Activated CD8-positive, alpha-beta T cell treated with anti-CD3 and anti-CD28 coated beads, Interleukin-2, amount 10 ng/mL, durations not matched to agents 7 days and 5 days (primary cell): Measurements from ENCODE around the gene CD4. TPM values are rescaled to one million over a fixed set of nuclear protein-coding genes. Genes with fewer than 3 reads are reported as not detected.
A peak's percentile ranks its signal among the peaks of the same experiment; 100 is the strongest.

Experiments
- ATAC-seq: fragments of 150-1000 bp; cut with Tn5 transposase; one replicate; pipeline ENCODE4 v1.10.0; 2021; ENCODE audit warnings: moderate library complexity
- CTCF ChIA-PET: fragments of 350-600 bp; sonication (Branson Sonifier 250); formaldehyde crosslinking; loops from one replicate; lab custom pipeline; 2021; ENCODE audit warnings: antibody characterized with exemption; lab: Charles Lee
- POLR2A ChIA-PET: fragments of 350-600 bp; sonication (Branson Sonifier 250); formaldehyde crosslinking; loops from one replicate; lab custom pipeline; 2021; ENCODE audit warnings: antibody characterized with exemption; lab: Charles Lee
- DNase-seq: peaks from one replicate; pipeline ENCODE4 v3.0.0-alpha.2; 2020
- H3K27ac Mint-ChIP-seq: one replicate; pipeline ENCODE4 v1.8.0; 2021; ENCODE audit warnings: mild to moderate bottlenecking, mixed read lengths
- H3K27me3 Mint-ChIP-seq: one replicate; pipeline ENCODE4 v1.8.0; 2021; ENCODE audit warnings: low read depth, mixed read lengths
- H3K36me3 Mint-ChIP-seq: one replicate; pipeline ENCODE4 v1.8.0; 2021; ENCODE audit warnings: low read depth, mixed read lengths
- H3K4me1 Mint-ChIP-seq: one replicate; pipeline ENCODE4 v1.8.0; 2021; ENCODE audit warnings: low read depth, mixed read lengths
- H3K4me3 Mint-ChIP-seq: one replicate; pipeline ENCODE4 v1.8.0; 2021; ENCODE audit warnings: mild to moderate bottlenecking, mixed read lengths
- H3K9me3 Mint-ChIP-seq: one replicate; pipeline ENCODE4 v1.8.0; 2022; ENCODE audit warnings: mixed read lengths; ENCODE audit not compliant: insufficient read depth
- total RNA-seq, 2 experiments: library from RNA; stranded (reverse); gene quantifications; one replicate each; pipeline ENCODE4 v1.2.3, GENCODE V29; 2021

CD4 gene
- total RNA-seq, 2 experiments from 2014 or later = 0.90 to 1.6 TPM

GRCh38 chr12:6765634-6766581, 23.4 kb upstream of the CD4 start, which contains the start of gene PTMS:
PTMS (plus strand) TSS chr12:6766363; CDS start chr12:6766706, 343 bp downstream.
- DNase-seq = peak; percentile 47
- H3K27ac Mint-ChIP-seq = peak within 1 kb of the TSS; percentile 74
- H3K27me3 Mint-ChIP-seq = peaks cover 36% of the 10 kb centered on the region
- peaks cover 57% of the 10 kb centered on the region for H3K4me1 Mint-ChIP-seq
- ChIA-PET POLR2A (interaction anchor here (0.6 to 4.4 kb wide), 11 partner anchors 9 to 199 kb away, joined by 3 to 35 read pairs (median 3); partner anchors contain the start of genes C12orf57, CD4, MLF2 and P3H3), CTCF (interaction anchor here (0.5 to 20.8 kb wide), 24 partner anchors 8 to 178 kb away, joined by 3 to 378 read pairs (median 4); partner anchors contain the start of genes C12orf57, CD4, CDCA3 and COPS7A)
- peaks cover 3% of the 10 kb centered on the region for H3K36me3 Mint-ChIP-seq
- peak within 1 kb of the TSS; percentile 86 for H3K4me3 Mint-ChIP-seq
- peak; percentile 32 for ATAC-seq
- H3K9me3 Mint-ChIP-seq = no peaks in the 10 kb centered on the region

DNA sequence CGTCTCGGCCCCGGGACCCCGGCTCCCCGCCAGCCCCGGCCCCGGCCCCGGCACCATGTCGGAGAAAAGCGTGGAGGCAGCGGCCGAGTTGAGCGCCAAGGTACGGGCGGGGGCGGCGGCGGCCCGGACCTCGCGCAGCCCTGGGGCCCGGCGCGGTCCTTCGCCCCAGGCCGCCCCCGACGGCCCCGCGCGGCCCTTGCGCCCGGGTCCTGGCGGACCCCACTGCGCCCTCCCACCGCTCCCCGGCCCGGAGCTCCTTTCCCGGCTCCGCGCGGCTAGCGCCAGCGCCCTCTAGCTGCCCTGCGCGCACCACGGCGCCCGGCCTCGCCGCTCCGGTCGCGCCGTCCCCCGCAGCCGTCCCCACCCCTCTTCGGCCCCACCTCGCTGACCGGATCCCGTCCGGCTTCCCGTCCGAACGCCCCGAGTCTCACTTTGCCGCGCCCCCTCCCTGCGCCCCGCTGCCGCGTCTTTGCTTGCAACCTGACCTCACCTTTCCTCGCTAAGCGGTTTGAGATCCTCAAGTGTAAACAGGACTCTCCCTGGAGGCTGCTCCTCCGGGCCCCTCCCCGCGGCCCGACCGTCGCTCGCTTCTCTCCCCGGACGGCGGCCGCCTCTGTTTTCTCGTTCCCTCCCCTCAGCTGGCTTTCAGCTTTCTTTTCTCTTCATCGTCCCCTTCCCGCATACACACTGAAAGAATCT, 22.5 kb upstream of the CD4 start:
- H3K27me3 Mint-ChIP-seq = peaks cover 34% of the 10 kb centered on the region
- H3K9me3 Mint-ChIP-seq = no peaks in the 10 kb centered on the region
- ChIA-PET CTCF (interaction anchor here (0.5 to 20.8 kb wide), 26 partner anchors 9 to 177 kb away, joined by 3 to 378 read pairs (median 4); partner anchors contain the start of genes C12orf57, CD4, CDCA3 and COPS7A), POLR2A (interaction anchor here (0.6 to 4.4 kb wide), 8 partner anchors 13 to 177 kb away, joined by 3 to 35 read pairs (median 4); partner anchors contain the start of genes C12orf57, CD4, MLF2 and P3H3)
- H3K27ac Mint-ChIP-seq = peak overlapping the region; percentile 74
- peaks cover 5% of the 10 kb centered on the region for H3K36me3 Mint-ChIP-seq
- peak overlapping the region; percentile 86 for H3K4me3 Mint-ChIP-seq
- H3K4me1 Mint-ChIP-seq = peaks cover 66% of the 10 kb centered on the region
- peak; percentile 68 for DNase-seq
- ATAC-seq = peak; percentile 77

- H3K4me1 Mint-ChIP-seq = peaks cover 73% of the 10 kb centered on the region
- ChIA-PET POLR2A (interaction anchor here (0.6 to 4.4 kb wide), 8 partner anchors 13 to 176 kb away, joined by 3 to 35 read pairs (median 5); partner anchors contain the start of genes C12orf57, CD4, CDCA3 and MLF2), CTCF (interaction anchor here (0.7 to 20.8 kb wide), 16 partner anchors 10 to 162 kb away, joined by 3 to 378 read pairs (median 5); partner anchors contain the start of genes CD4, CDCA3, COPS7A and GPR162)
- peak overlapping the region; percentile 74 for H3K27ac Mint-ChIP-seq
- peaks cover 28% of the 10 kb centered on the region for H3K27me3 Mint-ChIP-seq
- peak overlapping the region; percentile 86 for H3K4me3 Mint-ChIP-seq
- H3K36me3 Mint-ChIP-seq = peaks cover 5% of the 10 kb centered on the region
- no peak for DNase-seq
- ATAC-seq = no peak
- H3K9me3 Mint-ChIP-seq = no peaks in the 10 kb centered on the region
Measured at GRCh38 chr12:6767353-6768319, 21.7 kb upstream of the CD4 start.

- POLR2A ChIA-PET = interaction anchor here (2.2 to 4.4 kb wide), 2 partner anchors 15 to 83 kb away, joined by 4 to 35 read pairs; partner anchors contain the start of genes CDCA3, MLF2 and USP5
- Mint-ChIP-seq H3K9me3 (no peaks in the 10 kb centered on the region), H3K4me3 (no peak overlapping the region), H3K4me1 (peaks cover 81% of the 10 kb centered on the region), H3K27me3 (peaks cover 25% of the 10 kb centered on the region), H3K36me3 (peaks cover 5% of the 10 kb centered on the region), H3K27ac (no peak overlapping the region)
- ATAC-seq (no peak), DNase-seq (no peak)
- CTCF ChIA-PET = interaction anchor here (10.9 to 20.8 kb wide), 2 partner anchors 11 to 13 kb away, joined by 160 to 378 read pairs; partner anchors contain the start of gene MLF2
Measured at GRCh38 chr12:6768437-6768914, 20.9 kb upstream of the CD4 start.

- DNase-seq (no peak), ATAC-seq (no peak)
- Mint-ChIP-seq H3K36me3 (peaks cover 5% of the 10 kb centered on the region), H3K27me3 (peaks cover 24% of the 10 kb centered on the region), H3K4me1 (peaks cover 78% of the 10 kb centered on the region), H3K27ac (no peak overlapping the region), H3K4me3 (no peak overlapping the region), H3K9me3 (no peaks in the 10 kb centered on the region)
- POLR2A ChIA-PET = interaction anchor here (2.2 to 4.4 kb wide), 2 partner anchors 16 to 82 kb away, joined by 4 to 35 read pairs; partner anchors contain the start of genes CDCA3, MLF2 and USP5
- CTCF ChIA-PET = interaction anchor here (1.7 to 20.8 kb wide), 3 partner anchors 11 to 104 kb away, joined by 5 to 378 read pairs (median 160); partner anchors contain the start of genes MLF2 and SPSB2
Measured at GRCh38 chr12:6768990-6769389, 20.3 kb upstream of the CD4 start.

DNA sequence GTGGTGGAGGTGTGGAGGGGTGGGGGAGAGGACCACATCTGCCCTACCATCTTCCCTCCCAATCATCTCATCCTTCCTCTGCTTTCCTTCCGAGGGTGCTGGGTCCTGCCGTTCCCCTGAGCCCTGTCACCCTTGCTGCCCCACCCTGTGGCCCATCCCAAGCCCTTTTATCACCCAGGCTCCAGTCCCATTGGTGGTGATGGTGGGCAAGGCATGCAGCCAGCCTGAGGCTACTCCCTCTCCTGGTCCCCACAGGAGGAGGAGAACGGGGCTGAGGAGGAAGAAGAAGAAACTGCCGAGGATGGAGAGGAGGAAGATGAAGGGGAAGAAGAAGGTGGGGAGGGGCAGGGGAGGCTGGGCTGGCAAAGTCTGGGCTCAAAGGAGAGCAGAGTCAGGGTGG, 19.7 kb upstream of the CD4 start:
- H3K27me3 Mint-ChIP-seq = peaks cover 17% of the 10 kb centered on the region

DNA sequence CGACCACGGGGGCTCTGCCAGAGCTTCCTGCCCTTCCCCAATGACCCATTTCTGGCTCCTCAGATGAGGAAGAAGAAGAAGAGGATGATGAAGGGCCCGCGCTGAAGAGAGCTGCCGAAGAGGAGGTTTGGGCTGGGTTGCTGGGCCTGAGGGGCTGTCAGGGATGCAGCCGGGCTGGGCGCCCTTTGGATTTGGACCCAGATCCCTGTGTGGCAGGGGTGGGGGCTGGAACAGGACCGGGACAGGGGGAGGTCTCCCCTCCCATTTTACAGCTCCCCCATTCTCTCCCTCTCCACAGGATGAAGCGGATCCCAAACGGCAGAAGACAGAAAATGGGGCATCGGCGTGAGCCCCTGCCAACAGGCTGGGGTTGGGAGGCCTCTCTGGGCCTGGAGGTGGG, 19.2 kb upstream of the CD4 start:
- POLR2A ChIA-PET = interaction anchor here (0.6 to 9.3 kb wide), 3 partner anchors 17 to 173 kb away, joined by 3 to 66 read pairs (median 5); partner anchors contain the start of genes COPS7A, MLF2 and RNU7-1
- no peak for ATAC-seq
- H3K4me3 Mint-ChIP-seq = no peak overlapping the region
- no peaks in the 10 kb centered on the region for H3K9me3 Mint-ChIP-seq
- DNase-seq = no peak
- H3K27ac Mint-ChIP-seq = no peak overlapping the region
- H3K36me3 Mint-ChIP-seq = peaks cover 15% of the 10 kb centered on the region
- CTCF ChIA-PET = interaction anchor here (1.7 to 20.8 kb wide), 4 partner anchors 11 to 103 kb away, joined by 5 to 378 read pairs (median 86); partner anchors contain the start of genes MLF2 and SPSB2
- peaks cover 15% of the 10 kb centered on the region for H3K27me3 Mint-ChIP-seq
- peaks cover 80% of the 10 kb centered on the region for H3K4me1 Mint-ChIP-seq

More for the DNA sequence above, 19.7 kb upstream of the CD4 start:
- H3K36me3 Mint-ChIP-seq = peaks cover 11% of the 10 kb centered on the region
- DNase-seq = no peak
- H3K4me1 Mint-ChIP-seq = peaks cover 78% of the 10 kb centered on the region
- no peak overlapping the region for H3K27ac Mint-ChIP-seq
- no peak for ATAC-seq
- no peak overlapping the region for H3K4me3 Mint-ChIP-seq
- ChIA-PET POLR2A (interaction anchor here (0.6 to 9.3 kb wide), 4 partner anchors 16 to 174 kb away, joined by 3 to 66 read pairs (median 4); partner anchors contain the start of genes CDCA3, COPS7A, MLF2 and RNU7-1), CTCF (interaction anchor here (1.7 to 20.8 kb wide), 3 partner anchors 11 to 103 kb away, joined by 5 to 378 read pairs (median 160); partner anchors contain the start of genes MLF2 and SPSB2)
- no peaks in the 10 kb centered on the region for H3K9me3 Mint-ChIP-seq

DNA sequence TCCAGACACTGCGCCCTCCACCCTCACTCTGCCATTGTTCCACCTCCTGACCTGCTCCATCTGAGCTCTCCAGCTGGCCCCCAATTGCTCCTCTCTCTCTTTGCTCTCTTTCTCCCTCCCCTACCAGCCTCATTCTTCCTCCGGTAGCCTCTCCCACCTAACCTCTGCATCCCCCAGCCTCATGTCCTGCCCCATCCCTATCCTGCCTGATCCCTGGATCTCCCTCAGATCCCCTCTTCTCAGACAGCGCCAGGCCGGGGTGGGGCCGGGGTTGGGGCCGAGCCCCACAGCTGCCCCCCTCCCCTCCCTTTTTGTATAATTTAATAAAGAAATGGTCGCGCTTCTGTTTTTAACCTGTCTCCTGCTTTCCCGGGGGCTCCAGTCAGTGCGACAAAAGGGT, 18.7 kb upstream of the CD4 start:
- ATAC-seq = no peak
- peaks cover 80% of the 10 kb centered on the region for H3K4me1 Mint-ChIP-seq
- H3K27ac Mint-ChIP-seq = peak overlapping the region; percentile 72
- no peaks in the 10 kb centered on the region for H3K9me3 Mint-ChIP-seq
- POLR2A ChIA-PET = interaction anchor here (1.2 to 9.3 kb wide), 2 partner anchors 17 to 46 kb away, joined by 3 to 66 read pairs; partner anchors contain the start of genes COPS7A and MLF2
- H3K4me3 Mint-ChIP-seq = no peak overlapping the region
- CTCF ChIA-PET = interaction anchor here (1.7 to 20.8 kb wide), 5 partner anchors 11 to 102 kb away, joined by 5 to 378 read pairs (median 13); partner anchors contain the start of genes MLF2 and SPSB2
- H3K27me3 Mint-ChIP-seq = peaks cover 10% of the 10 kb centered on the region
- no peak for DNase-seq
- peaks cover 18% of the 10 kb centered on the region for H3K36me3 Mint-ChIP-seq

GRCh38 chr12:6771091-6771495, 18.2 kb upstream of the CD4 start:
- ATAC-seq (no peak), DNase-seq (no peak)
- Mint-ChIP-seq H3K4me1 (peaks cover 78% of the 10 kb centered on the region), H3K4me3 (no peak overlapping the region), H3K9me3 (no peaks in the 10 kb centered on the region), H3K27me3 (peaks cover 6% of the 10 kb centered on the region), H3K27ac (peak overlapping the region; percentile 80), H3K36me3 (peaks cover 22% of the 10 kb centered on the region)
- POLR2A ChIA-PET = interaction anchor here (1.0 to 9.3 kb wide), 3 partner anchors 18 to 81 kb away, joined by 3 to 66 read pairs (median 3); partner anchors contain the start of genes COPS7A and MLF2
- CTCF ChIA-PET = interaction anchor here (0.7 to 20.8 kb wide), 5 partner anchors 10 to 64 kb away, joined by 3 to 378 read pairs (median 13); partner anchors contain the start of gene MLF2
